HEK293T (cell line): Measurements from ENCODE around the gene IL1R2.

ENCODE experiments used
- BHLHE40 ChIP-seq: fragments of 450-650 bp; IDR thresholded peaks from 2 replicates; pipeline ENCODE4 v1.6.1; 2016; ENCODE audit warnings: mild to moderate bottlenecking, moderate library complexity, borderline replicate concordance
- TARDBP ChIP-seq: fragments of 450-650 bp; IDR thresholded peaks from 2 replicates; pipeline ENCODE4 v1.6.1; 2016

- TF ChIP-seq BHLHE40, result no peak
- no peak for TF ChIP-seq TARDBP
Measured at GRCh38 chr2:102056079-102056581, 64.4 kb downstream of the IL1R2 start.
